Forelimb muscle (tissue), 1 donor: Measurements from ENCODE around the gene HCLS1. TPM values are rescaled to one million over a fixed set of nuclear protein-coding genes. Genes with fewer than 3 reads are reported as not detected.
"Not testable (repeated sequence)": the region's sequence is repeated elsewhere in the genome, so short reads cannot be mapped to it uniquely, and the experiment has no call there.

Experiments
- DNase-seq: peaks from one replicate; pipeline ENCODE4 v3.0.0-alpha.2; 2013; ENCODE audit warnings: low read depth
- polyA plus RNA-seq: library from polyadenylated mRNA; unstranded; fragments of 120-200 nt; gene quantifications from one replicate; pipeline ENCODE4 v1.2.1, GENCODE V29; 2013; ENCODE audit not compliant: insufficient read length

HCLS1 gene
- polyA plus RNA-seq, 1 donor = 6.3 TPM

DNA sequence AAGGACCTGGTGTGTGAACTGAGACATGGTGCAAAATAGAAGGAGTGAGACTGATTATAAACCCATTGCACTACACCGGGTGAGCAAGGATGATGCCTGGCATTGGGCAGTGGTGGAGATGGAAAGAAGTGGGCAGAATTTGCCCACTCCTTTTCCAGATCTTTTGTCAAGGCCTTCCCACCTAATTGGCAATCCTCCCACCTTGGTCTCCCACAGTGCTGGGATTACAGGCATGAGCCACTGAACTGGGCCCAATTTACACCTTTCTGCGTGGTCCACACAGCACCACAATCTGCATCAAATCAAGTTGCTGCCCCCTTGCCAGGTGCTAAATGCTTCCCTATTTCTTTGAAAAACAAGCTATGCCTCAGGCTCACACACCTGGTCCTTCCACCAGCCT is 62.1 kb downstream of the HCLS1 start:
- DNase-seq = no peak

- DNase-seq = no peak
Measured at GRCh38 chr3:121595765-121596406, 64.8 kb downstream of the HCLS1 start.

GRCh38 chr3:121594850-121595249 is 65.9 kb downstream of the HCLS1 start:
- no peak for DNase-seq

- not testable (repeated sequence) for DNase-seq
Measured at GRCh38 chr3:121593806-121594205, 66.9 kb downstream of the HCLS1 start.

DNA sequence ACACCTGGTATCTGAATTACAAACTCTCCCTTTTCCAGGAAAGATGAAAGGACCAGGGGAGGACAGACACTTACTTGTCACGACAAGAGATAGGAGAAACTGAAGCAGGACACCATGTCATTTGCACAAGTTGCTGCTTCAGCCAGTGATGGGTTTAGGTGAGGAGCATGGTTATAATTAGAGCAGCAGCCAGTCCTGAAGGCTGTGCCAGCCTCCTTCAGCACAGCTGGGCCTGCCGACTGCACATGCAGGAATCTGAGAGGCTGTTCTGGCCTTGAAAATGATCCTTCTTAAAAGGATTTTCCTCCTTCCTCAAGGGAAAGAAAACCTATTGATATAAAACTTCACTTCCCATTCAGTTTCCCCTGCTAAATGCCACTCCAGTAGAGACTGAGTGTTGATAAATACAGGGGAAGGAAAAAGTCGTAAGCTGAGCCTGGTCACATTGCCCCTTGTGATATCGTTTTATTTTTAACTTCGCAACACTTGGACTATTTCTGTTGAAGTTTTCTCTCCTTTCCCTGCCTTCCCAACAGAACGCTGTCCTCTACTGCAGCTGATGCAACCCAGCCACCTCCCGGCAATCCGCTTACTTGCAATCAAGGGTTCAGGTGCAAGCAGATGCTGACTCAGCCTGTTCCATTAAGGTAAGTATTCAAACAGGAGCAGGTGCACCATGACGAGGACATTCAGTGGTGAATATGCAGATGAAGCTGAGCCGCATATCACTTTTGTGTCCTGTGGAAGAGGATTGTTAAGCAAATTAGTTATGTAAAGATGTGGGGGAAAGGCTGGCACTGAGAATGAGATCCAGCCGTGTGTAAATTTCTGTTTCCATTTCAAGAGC is 67.6 kb downstream of the HCLS1 start, which contains the start of gene FBXO40:
FBXO40 (plus strand) TSS at position 524 of the 847 bp plus-strand sequence. CDS start 27,197 bp downstream, outside the sequence.
- DNase-seq = no peak

DNA sequence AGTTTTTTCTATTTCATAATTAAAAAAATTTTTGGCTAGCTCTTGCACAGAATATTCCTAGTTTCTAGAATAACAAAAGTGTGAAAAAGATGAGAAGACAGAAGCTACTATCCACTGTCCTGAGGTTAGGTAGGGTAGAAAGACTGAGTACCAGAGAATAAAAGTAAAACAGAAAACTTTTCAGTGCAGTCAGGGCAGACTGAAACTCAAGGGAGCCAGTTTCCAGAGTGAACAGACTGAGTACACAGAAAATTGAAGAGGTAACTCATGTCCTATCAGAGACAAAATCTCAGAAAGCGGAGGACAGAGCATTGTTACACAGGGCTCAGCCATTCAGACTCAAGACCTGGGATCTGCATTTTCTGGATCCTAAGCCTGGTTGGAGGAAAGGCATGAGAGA is 76.3 kb downstream of the HCLS1 start:
- DNase-seq = no peak

DNA sequence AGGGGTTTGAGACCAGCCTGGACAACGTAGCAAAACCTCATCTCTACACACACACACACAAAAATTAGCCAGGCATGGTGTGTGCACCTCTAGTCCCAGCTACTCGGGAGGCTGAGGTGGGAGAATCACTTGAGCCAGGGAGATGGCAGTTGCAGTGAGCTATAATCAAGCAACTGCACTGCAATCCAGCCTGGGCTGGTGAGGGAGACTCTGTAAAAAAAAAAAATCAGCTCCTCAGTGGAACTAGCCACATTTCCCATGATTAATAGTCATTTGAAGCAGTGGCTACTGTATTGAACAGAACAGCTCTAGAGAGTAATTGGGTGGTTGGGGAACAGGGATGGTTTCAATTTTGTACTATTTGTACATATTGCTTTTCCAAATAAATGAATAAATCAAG is 79.0 kb downstream of the HCLS1 start:
- DNase-seq = no peak

Other genes with a start within 250 kb of the HCLS1 start
- gene POLQ, start 114.9 kb downstream of the HCLS1 start, polyA plus RNA-seq = 2.5 TPM
- not detected for gene ARGFX, start 93.0 kb downstream of the HCLS1 start, polyA plus RNA-seq
- gene FBXO40, start 67.5 kb downstream of the HCLS1 start, polyA plus RNA-seq = 3.4 TPM
- 44.8 TPM for gene GOLGB1, start 88.8 kb upstream of the HCLS1 start, polyA plus RNA-seq
- gene IQCB1, start 174.2 kb upstream of the HCLS1 start, polyA plus RNA-seq = 18.2 TPM
- gene EAF2, start 174.3 kb upstream of the HCLS1 start, polyA plus RNA-seq = 8.1 TPM
- 49.8 TPM for gene SLC15A2, start 233.5 kb upstream of the HCLS1 start, polyA plus RNA-seq